Measurements from ENCODE around the gene ATPAF1. TPM values are rescaled to one million over a fixed set of nuclear protein-coding genes. Genes with fewer than 3 reads are reported as not detected.

The ATPAF1 gene, protein sequence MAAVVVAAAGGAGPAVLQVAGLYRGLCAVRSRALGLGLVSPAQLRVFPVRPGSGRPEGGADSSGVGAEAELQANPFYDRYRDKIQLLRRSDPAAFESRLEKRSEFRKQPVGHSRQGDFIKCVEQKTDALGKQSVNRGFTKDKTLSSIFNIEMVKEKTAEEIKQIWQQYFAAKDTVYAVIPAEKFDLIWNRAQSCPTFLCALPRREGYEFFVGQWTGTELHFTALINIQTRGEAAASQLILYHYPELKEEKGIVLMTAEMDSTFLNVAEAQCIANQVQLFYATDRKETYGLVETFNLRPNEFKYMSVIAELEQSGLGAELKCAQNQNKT
- polyA plus RNA-seq (2011; rRNA removed) (83.8 and 85.6 TPM in 2 replicates), polyA minus RNA-seq (2011; rRNA and poly(A)+ RNA removed) (25.8 and 42.9 TPM in 2 replicates)

DNA sequence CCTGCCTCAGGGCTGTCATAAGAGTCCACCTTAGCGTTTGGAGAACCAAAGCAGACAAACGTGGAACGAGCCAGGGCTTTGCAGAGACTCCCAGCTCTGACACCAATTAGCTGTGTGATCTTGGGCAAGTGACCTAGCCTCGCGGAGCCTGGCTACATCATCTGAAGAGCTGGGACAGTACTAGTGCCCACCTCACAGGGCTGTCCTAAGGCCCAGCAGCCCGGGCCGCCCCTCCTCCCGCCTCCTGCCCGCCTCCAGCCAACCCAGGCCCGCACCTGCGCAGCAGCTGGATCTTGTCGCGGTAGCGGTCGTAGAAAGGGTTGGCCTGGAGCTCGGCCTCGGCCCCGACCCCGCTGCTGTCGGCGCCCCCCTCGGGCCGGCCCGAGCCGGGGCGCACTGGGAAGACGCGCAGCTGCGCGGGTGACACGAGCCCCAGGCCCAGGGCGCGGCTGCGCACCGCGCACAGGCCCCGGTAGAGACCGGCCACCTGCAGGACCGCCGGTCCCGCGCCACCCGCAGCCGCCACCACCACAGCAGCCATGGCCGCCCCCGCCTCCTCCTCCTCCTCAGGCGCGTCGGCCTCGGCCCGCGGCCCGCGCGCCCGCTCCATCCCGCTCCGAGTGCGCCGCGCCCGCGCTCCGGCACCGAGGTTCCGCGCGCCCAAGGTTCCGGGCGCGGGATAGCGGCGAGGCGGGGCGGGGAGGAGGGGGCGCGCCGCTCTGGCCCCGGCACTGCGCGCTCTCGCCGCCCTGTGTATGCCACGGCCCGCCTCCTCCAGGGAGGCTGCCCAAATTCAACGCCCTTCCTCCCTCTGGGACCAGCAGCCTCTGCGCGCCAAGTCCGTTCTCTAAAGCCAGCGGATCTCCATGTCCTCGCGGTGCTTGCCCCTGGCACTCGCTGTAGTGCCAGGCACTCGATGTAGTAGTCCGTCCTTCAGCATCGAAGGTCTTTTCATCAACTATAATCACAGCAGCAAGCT lies at the start of gene ATPAF1:
ATPAF1 (minus strand) TSS at position 583 of the 979 bp plus-strand sequence; CDS start at position 541, 42 bp downstream.
- H3K27ac ChIP-seq (ENCODE audit: low read depth, low read length) = no peak within 1 kb of the TSS
- no peak for DNase-seq (ENCODE audit: low read depth, low spot score)
- TF ChIP-seq CTCF (IDR thresholded peaks at IDR 0.05; ENCODE audit: low read depth, low read length) = no peak
- ChIA-PET CTCF (interaction anchor here (0.6 to 1.0 kb wide), 3 partner anchors 40 to 508 kb away, joined by 3 read pairs; no protein-coding TSS in a partner anchor), POLR2A (interaction anchor here (0.6 to 1.1 kb wide), 7 partner anchors 15 to 1172 kb away, joined by 3 to 6 read pairs (median 4); partner anchors contain the start of gene MOB3C)
- H3K27me3 ChIP-seq (ENCODE audit: control insufficient read depth, insufficient read depth, low read length) = no peaks in the 10 kb centered on the region
- H3K9me3 ChIP-seq (ENCODE audit: control insufficient read depth, insufficient read depth, low read length) = no peaks in the 10 kb centered on the region
- peak within 1 kb of the TSS; percentile 77 for H3K4me3 ChIP-seq (ENCODE audit: low read depth, low read length)

DNA sequence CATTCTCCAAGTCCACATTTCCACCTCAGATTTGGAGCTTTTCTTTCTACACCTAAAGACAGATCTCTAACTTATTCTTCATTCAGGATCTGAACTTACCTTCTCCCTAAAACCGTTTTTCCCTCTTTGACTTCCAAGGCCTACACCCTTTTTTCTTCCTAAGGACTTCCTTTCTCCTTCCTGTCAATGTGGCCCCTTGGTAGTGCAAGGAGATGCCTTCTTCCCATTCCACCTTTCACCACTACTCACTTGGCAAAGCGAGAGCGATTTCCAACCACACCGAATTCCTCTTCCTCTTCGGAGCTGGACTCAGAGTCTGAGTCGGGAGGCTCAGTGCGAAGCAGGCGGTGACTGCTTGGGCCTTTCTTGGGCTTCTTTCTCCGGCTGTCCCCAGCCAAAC lies 49.5 kb upstream of the ATPAF1 start:
- H3K27me3 ChIP-seq (ENCODE audit: control insufficient read depth, insufficient read depth, low read length) = peaks cover 6% of the 10 kb centered on the region
- no peaks in the 10 kb centered on the region; the same call in 1 of the 2 replicates for H3K9me3 ChIP-seq (ENCODE audit: control insufficient read depth, insufficient read depth, low read length)
- no peak for TF ChIP-seq CTCF (IDR thresholded peaks at IDR 0.05; ENCODE audit: low read depth, low read length)
- CTCF ChIA-PET = interaction anchor here (2.1 to 3.3 kb wide), 2 partner anchors 8 to 13 kb away, joined by 6 to 15 read pairs; no protein-coding TSS in a partner anchor
- no peak overlapping the region for H3K27ac ChIP-seq (ENCODE audit: low read depth, low read length)
- no peak for DNase-seq (ENCODE audit: low read depth, low spot score)
- POLR2A ChIA-PET = interaction anchor here (0.7 kb wide), 1 partner anchor 101 kb away, joined by 3 read pairs; the partner anchor contains the start of gene MOB3C
- H3K4me3 ChIP-seq (ENCODE audit: low read depth, low read length) = peak overlapping the region; percentile 90

DNA sequence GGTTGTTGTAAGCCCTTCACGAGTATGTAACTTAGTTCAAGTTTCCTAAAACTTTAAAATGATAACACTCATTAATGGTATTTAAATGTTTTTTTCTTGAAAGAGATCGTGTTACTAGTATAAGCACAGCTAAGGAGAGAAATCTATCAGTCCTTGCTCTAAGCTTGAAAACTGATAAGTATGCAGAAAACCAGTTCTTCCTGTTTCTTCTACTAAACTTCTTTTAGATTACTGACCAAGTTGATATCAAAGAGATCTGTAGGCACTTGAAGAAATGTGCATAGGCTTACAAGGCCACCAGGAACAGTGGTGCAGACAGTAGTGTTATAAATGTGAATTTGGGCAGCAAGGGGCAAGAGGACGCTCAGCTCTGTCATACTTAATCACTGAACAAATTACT lies 46.8 kb upstream of the ATPAF1 start:
- H3K27ac ChIP-seq (ENCODE audit: low read depth, low read length) = no peak overlapping the region
- ChIA-PET CTCF (interaction anchor here (0.9 to 3.3 kb wide), 2 partner anchors 11 to 182 kb away, joined by 3 to 15 read pairs; no protein-coding TSS in a partner anchor), POLR2A (no interaction called here)

GRCh38 chr1:46708121-46708520 lies 40.0 kb upstream of the ATPAF1 start:
- H3K9me3 ChIP-seq (ENCODE audit: control insufficient read depth, insufficient read depth, low read length) = no peaks in the 10 kb centered on the region
- no peak for DNase-seq (ENCODE audit: low read depth, low spot score)
- no peak for TF ChIP-seq CTCF (IDR thresholded peaks at IDR 0.05; ENCODE audit: low read depth, low read length)
- H3K27ac ChIP-seq (ENCODE audit: low read depth, low read length) = no peak overlapping the region
- CTCF ChIA-PET = interaction anchor here (0.9 to 2.1 kb wide), 2 partner anchors 12 to 18 kb away, joined by 3 to 10 read pairs; no protein-coding TSS in a partner anchor
- POLR2A ChIA-PET = interaction anchor here (1.2 kb wide), 1 partner anchor 11 kb away, joined by 4 read pairs; the partner anchor contains the start of gene EFCAB14
- H3K27me3 ChIP-seq (ENCODE audit: control insufficient read depth, insufficient read depth, low read length) = no peaks in the 10 kb centered on the region
- no peak overlapping the region for H3K4me3 ChIP-seq (ENCODE audit: low read depth, low read length)

More for the DNA sequence above, 46.8 kb upstream of the ATPAF1 start:
- no peak overlapping the region for H3K4me3 ChIP-seq (ENCODE audit: low read depth, low read length)
- TF ChIP-seq CTCF (IDR thresholded peaks at IDR 0.05; ENCODE audit: low read depth, low read length) = no peak
- DNase-seq (ENCODE audit: low read depth, low spot score) = no peak
- no peaks in the 10 kb centered on the region for H3K27me3 ChIP-seq (ENCODE audit: control insufficient read depth, insufficient read depth, low read length)
- H3K9me3 ChIP-seq (ENCODE audit: control insufficient read depth, insufficient read depth, low read length) = no peaks in the 10 kb centered on the region; the same call in 1 of the 2 replicates

All from AG04450 (cell line).